GM18873 (cell line): ENCODE results near the gene SMIM36.
"Not testable (repeated sequence)": the region's sequence is repeated elsewhere in the genome, so short reads cannot be mapped to it uniquely, and the experiment has no call there.

ENCODE experiments used
- ATAC-seq: cut with Tn5 transposase; IDR thresholded peaks from one replicate; pipeline ENCODE4 v1.9.1; 2021; ENCODE audit warnings: mild to moderate bottlenecking, moderate library complexity, moderate number of reproducible peaks; ENCODE audit not compliant: unreplicated experiment, low FRiP score

The SMIM36 gene

DNA sequence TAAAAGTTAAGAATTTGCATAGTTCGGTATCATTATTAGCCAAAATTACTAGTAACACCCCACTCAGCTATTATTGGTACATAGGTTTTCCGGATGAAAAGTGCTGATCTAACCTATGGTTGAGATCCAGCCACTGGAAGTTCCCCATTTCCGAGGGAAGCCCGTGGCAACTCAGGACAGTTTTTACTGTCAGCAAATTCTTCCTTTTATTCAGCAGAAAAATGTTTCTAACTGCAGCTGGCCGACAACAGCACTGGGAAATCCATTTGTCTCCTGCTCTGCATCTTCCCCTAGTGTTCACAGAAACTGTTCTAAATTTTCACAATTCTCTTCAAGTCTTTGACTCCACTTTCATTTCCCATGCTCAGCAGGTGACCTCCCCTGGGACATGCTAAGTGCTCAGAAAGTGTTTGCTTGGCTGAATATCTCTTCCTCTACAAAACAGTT lies 74.1 kb downstream of the SMIM36 start:
- ATAC-seq, result peak; percentile 68

DNA sequence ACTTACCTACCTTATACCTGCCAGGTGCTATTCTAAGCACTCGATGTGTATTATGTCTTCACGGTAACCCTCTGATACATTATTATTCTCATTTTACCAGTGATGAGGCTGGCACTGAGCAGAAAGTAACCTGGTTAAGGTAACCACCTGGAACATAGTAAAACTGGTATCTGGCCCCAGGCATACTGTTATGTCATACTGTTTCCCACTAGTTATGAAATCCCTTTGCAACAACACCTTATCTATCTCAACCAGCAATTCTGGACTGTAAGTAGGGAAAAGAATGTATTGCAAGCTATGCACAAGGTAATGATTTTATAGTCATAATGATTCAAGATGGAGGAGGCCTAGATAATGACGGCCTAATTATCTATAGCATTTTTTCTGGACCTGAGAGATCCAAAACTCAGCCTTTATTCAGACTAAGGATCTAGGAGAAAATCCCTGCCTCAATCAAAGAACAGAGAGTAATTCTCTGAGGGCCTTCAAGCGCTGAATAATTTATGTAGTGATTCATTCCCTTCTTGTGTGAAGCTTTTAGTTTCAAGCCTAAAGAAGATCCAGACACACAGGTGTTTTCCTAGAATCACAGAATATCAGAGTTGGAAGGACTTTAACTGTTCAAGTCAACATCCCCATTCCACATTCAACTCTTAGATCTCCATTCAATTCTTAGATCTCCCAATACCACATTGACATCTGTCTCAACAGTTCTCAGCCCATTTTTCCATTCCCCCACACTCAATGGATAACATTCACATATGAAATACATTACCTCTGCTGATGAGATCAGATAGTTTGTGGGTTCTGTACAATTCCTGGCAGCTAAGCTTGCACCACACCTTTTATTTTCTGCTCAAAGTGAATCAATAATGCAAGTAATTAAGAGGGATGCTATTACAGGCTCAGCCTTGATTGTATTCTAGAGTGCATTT lies 74.8 kb downstream of the SMIM36 start:
- ATAC-seq, result peak; percentile 14

DNA sequence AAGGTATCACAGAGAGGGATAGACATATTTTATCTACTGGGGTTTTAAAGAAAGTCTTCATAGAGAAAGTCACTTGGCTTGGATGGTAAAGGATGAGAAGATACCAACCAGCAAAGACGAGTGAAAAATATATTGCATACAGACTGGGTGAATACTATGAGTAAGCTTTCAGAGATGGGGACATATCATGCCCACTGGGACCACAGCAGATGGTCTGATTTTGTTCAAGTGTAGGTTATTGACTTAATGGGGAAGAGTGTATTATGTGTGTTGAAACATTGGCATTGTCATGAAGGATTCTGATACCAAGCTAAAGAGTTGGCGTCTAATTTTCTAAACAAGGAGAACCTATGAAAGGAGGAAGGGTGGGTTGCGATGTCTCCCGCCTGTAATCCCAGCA lies 75.8 kb downstream of the SMIM36 start:
- no peak for ATAC-seq

DNA sequence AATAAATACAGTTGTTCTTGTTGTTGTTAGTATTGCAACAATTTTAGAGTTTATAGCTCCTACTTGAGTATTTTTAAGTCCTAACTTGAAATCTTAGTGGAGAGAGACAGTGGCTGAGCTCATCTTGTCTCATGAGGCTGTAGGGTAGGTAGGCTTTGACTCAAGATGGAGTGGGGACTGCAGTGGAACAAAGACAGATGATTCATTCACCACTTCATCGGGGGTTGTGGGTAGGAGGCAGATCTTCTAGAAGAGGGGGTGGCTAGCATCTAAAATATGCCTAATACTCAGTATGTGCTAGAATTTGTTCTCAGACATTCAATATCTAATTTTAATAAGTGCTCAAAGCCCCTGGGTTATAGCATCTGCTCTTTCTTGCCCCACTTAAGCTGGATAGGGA lies 76.5 kb downstream of the SMIM36 start:
- no peak for ATAC-seq

DNA sequence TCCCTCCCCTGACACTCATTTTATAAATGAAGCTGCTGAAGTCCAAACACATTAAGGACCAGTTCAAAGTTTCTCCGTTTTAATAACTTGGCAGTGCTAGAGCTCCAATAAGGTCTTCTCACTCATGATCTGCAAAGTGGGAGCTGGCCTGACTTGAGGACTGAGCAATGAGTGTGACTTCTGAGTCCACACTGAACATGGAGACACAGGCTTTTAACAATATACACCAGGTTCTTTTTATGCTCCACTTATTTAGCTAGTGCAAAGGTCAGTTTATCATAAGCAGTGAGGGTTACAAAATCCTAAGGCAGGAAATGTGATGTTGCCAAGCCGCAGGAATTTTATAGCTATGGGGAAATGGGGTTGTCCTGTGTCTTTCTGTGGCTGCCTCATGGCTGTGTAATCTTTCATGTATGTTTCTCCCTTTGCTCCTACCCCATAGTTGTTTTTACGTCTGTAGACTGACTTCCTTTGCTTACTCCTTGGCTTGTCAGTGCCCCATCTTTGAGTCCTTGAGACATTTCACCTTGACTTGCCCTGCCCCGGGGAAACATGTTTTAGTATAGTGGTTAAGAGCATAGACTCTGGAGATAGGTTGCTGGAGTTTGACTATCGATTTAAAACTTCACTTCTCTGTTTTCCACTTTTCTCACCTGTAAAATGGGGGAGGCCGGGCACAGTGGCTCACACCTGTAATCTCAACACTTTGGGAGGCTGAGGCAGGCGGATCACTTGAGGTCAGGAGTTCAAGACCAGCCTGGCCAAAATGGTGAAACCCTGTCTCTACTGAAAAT lies 77.4 kb downstream of the SMIM36 start:
- no peak for ATAC-seq

DNA sequence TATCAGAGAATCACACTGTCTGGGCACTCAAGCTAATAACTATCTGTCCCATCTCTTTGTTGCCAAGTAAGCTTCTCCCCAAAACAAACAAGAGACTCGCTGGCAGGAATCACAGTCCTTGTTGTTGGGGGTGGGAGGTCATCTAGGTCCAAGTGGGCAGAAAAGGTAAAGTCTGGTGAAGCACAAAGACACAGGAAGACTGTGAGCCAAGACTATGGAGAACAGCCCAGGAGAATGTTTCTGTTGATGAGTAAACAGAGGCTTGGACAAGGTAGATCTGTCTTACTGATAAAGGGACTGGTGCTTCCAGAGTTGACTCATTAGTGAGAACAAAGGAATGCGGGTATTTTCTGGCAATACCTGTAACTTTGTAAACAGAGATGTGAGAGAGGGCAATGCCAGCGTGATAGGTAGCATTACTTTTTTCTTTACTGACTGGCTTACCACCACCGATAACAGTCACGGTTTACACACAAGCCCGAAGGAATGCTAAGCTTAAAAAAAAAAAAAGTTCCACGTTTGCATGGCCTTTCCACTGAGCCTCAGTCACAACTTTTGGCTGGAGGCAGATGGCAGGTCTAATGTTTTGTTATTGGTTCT lies 78.1 kb downstream of the SMIM36 start:
- ATAC-seq, result no peak

DNA sequence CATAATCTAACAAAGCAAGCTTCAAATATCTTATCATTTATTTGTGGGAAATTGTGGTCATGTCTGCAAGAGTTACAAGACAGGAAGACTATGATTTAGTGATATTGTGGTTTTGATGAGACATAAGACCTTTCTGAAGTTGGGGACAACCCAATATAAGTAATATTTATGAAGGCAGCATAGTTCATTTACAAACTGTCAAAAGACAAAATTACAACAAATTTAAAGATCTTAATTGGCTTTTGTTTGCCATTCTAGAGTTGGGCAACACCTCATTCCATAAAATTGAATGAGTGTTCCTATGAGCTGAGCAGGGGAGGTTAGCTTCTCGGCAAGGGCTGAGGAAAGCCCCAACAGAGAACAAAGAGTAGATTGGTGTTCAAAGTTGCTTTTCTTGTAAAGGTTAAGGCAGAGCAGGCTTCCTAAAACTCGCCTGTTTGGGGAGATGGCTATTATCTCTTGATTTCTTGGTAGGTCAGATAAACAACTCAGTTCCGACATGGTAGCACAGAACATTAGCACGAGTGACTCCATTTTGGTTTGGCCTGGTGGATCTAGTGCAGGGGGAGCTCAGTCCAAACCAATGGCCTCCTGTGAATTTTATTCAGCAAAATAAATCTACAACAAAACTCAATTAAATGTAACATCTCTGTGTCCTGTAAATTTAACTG lies 78.8 kb downstream of the SMIM36 start:
- no peak for ATAC-seq

DNA sequence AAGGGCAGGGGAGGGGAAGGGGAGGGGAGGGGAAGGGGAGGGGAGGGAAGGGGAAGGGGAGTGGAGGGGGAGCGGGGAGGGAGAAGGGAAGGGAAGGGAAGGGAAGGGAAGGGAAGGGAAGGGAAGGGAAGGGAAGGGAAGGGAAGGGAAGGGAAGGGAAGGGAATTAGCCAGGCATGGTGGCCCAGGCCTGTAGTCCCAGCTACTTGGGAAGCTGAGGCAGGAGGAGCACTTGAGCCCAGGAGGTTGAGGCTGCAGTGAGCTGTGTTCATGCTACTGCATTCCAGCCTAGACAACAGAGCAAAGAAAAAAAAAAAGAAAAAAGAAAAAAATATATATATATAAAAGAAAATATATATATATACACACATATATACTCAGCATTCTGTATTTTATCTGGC lies 79.3 kb downstream of the SMIM36 start:
- ATAC-seq, result not testable (repeated sequence)

DNA sequence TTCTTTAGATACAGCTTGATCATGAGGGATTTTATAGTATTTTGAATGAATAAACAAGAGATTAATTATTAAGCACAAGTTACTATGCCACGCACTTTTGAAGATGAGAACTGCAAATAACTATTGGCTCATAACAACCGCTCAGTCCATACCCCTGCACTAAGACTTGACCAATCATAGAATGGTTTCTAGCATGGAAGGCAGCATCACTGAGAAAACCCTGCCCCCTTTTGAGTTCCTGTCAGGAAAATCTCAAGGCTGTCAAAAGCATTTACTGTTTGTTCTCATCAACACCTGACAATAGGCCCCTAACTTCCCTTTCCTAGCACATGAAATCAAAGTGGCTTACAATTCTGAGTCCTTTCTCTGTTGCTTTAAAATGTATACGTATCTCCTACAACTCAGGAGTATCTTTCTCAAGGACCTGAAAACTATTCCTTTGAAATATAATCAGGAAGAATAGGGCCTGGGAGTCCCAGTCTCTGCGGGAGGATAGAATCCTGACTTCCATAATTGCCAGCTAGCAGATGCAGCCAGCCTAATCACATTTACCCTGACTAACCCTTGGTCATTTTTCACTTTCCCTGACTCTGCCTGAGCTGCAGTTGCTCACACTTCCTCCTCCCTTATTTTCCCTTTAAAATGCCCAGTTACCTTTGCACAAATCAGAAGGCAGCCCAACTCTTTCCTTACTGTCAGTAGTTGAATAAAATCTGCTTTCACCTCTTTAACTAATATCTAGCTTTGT lies 80.5 kb downstream of the SMIM36 start:
- ATAC-seq, result no peak

DNA sequence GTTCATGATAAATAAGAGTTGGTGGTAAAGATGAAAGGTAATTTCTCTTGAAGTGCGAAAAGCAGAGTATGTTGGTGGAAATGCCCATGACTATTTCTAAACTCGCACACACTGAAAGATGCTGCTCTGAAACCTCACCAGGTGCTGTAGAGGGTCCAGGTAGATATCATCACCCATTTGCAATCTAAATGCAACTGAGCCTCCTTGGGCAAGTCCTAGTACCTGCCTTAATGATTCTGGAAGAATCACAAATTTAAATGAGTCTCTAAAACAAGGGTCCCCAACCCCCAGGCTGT lies 83.7 kb downstream of the SMIM36 start:
- ATAC-seq, result peak; percentile 12

DNA sequence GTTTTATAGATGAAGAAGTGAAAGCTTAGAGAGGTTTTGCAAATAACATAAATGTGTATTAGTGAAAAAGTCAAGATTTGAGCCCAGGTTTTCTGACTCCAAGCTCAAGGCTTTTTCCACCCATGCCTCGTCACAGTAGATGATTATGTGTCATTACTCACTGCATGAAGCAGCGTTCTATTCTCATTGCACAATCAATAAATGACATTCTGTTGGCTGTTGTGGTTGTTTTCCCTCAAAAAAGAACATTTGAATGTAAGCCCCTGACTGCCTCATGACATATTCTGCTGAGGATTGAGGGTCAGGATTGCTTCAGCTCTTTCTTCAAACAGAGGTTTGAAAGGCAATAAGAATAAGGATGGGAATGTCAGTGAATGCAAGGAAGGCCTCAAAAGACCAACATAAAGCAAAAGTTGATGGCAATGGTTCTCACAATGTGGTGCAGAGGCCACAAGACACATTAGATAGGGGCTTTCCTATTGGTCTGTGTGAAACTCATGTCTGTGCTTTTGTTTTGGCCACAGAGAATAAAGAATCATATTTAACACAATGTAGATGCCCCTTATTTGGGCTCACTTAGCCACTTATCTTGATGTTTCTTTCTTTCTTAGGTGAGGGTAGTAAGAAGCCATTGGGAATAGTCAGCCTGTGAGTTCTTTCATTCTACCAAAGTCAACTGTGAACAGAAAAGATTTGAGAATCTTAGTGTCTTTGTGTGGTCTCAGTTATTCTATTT lies 84.2 kb downstream of the SMIM36 start:
- ATAC-seq, result peak; percentile 40

DNA sequence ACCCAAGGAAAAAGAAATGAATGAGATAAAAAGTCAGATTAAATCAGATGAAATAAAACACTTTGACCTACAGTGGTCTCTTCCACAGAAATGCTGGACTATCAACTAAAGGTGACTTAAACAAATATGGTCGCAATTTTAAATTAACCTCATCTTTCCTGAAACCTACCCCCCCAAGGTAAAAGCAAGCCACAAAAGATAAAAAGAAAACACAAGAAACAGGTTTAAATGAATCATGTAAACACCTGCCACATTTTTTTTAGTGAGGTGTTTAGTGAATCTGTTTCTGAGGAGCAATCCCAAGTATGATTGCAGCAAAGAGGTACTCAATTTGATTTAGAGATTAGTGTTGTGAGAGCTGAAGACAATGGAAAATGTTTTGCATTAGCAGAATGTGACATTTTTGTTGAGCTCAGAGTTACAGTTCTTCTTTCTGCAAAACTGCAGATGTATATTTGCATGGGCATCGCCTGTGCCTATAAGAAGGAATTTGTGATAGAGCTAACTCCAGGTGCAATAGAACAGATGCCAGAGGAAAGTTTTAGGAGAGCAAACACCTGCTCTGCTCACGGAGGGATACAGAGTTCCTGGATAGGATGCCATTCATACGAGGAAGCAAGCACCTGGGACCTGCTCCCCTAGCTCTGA lies 86.2 kb downstream of the SMIM36 start:
- no peak for ATAC-seq

DNA sequence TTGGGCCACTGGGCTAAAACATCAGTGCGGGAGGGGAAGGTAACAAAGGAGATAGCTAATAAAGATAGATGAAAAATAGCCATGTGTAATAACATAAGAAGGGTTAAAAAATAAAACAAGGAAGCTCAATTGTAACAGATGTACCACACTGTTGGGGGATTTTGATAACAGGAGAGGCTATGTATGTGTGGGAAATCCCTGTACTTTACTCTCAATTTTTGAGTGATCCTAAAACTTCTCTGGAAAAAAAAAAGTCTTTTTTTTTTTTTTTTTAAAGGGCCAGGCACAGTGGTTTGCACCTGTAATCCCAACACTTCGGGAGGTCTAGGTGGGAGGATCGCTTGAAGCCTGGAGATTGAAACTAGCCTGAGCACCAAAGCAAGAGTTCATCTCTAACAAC lies 87.7 kb downstream of the SMIM36 start:
- ATAC-seq, result no peak

DNA sequence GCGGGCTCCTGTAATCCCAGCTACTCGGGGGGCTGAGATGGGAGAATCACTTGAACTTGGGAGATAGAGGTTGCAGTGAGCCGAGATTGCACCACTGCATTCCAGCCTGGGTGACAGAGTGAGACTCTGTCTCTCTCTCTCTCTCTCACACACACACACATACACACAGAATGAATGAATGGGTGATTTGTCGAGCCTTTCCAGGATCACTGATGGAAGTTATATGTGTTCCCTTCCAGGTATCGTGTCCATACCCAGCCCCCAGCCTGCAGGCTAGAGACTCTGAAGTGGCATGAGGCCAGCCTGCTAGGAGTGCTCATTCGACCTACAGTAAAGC lies 88.5 kb downstream of the SMIM36 start:
- ATAC-seq, result not testable (repeated sequence)

DNA sequence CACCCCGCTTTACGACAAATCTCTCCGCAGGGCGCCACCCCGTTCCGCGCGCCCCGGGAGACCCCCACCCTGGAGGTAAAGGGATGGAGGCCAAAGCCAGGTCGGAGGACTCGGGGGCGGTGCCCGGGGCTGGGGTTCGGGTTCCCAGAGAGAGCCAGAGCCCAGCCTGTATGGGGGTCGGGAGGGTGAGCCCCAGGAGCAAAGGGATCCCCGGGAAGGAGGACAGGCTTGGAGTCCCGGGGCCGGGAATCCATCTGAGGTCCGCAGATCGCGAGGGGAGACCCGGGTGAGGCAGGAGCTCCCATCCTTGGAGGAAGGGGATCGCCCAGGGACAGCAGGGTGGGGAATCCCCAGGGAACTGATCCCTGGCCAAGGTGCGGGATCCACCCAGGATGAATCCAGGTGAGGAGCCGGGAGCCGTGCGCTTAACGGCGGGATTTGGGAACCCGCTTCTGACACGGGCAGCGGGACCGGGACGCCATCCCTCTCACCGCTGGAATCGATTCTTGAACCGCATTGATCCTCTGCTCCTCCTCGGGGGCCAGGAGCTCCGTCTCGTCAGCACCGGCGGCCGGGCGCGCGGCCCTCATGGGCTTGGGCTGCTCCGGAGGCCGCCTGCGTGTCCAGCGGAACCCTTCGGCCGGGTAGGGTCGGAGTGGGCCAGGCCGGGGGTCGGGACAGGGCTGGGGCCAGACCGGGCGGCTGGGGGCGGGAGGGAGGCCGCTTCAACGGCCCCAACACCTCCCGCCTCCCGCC lies 89.9 kb downstream of the SMIM36 start, which contains the start of gene MMD:
MMD (minus strand) TSS at position 657 of the 756 bp plus-strand sequence; CDS start at position 517, 140 bp downstream.
- peak; percentile 21 for ATAC-seq

DNA sequence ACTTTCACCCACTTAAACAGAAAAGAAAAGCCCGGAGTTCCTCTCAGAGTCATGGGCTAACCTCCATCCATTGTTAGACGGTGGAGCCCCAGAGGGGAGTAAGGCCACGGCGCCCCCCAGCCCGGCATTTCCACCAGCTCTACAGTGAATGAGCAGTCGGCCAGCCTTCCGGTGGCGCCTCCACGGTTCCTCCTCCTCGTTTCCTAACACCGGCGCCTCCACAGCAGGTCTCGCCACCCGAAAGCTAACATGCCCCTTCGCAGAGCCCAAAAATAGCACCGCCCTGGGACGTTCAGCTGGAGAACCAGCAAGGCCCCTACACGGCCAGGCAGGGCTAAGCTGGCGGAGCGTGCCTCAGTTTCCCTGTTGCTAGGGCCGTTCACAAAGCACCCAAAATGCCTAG lies 90.5 kb downstream of the SMIM36 start:
- ATAC-seq, result no peak

DNA sequence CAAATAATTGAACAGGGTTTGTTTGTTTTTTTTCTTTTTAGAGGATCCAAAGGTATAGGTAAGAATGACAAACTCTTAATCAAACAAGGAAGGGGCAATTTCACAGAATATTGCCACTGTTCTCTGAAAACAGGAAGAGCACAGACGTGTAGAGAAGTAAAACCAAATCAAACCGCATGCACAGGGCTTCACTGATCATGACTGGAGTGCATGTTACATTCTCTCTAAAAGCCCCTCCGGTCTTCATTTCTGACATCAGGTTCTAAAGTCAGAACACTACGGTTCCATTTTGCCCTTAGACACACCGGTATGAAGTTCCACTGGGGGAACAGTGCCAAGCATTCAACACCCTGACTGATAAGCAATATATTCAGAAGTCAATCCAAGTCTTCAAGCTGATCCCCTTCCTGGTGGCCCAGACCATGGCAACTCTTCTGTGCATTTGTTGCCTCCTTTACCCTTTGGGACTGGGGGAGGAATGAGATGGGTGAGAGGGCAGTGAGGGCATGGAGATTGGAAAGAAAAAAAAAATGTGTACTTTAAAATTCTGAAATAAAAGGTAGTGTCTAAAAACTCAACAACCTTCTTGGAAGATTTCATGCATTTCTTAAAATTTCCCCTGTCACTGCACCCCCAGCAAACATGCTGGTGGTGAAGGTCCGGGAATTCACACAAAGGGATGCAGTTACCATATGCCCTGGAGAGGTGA lies 91.0 kb downstream of the SMIM36 start:
- ATAC-seq, result peak; percentile 40
